HepG2 (cell line): ENCODE results near the gene TMEM116. TPM values are rescaled to one million over a fixed set of nuclear protein-coding genes. Genes with fewer than 3 reads are reported as not detected.

ENCODE experiments used
- ADNP ChIP-seq: sonication (generic); formaldehyde crosslinking; IDR thresholded peaks from 2 replicates; pipeline ENCODE4 v1.4.0; 2020; ENCODE audit warnings: missing genetic modification reagents
- HNF1A ChIP-seq, 2 experiments: sonication (generic) in 1 of 2; formaldehyde crosslinking in 1 of 2; IDR thresholded peaks; 2 replicates each; pipeline versions ENCODE4 v1.4.0 to v1.6.1; 2016 to 2020; ENCODE audit warnings: borderline replicate concordance in 1 of 2, low read depth in 1 of 2, mild to moderate bottlenecking in 1 of 2, missing genetic modification reagents in 1 of 2
- SNAPC5 ChIP-seq: sonication (generic); formaldehyde crosslinking; IDR thresholded peaks from 2 replicates; pipeline ENCODE4 v1.8.1; 2023; ENCODE audit warnings: mild to moderate bottlenecking, missing genetic modification reagents, borderline replicate concordance
- ZFP90 ChIP-seq: sonication (generic); formaldehyde crosslinking; IDR thresholded peaks from 2 replicates; pipeline ENCODE4 v1.8.0; 2022; ENCODE audit warnings: missing genetic modification reagents, mild to moderate bottlenecking, inconsistent platforms, borderline replicate concordance
- ZNF496 ChIP-seq: sonication (generic); formaldehyde crosslinking; IDR thresholded peaks from 2 replicates; pipeline ENCODE4 v1.8.1; 2023; ENCODE audit warnings: mild to moderate bottlenecking, moderate library complexity, missing genetic modification reagents; ENCODE audit not compliant: insufficient replicate concordance
- ZNF83 ChIP-seq: sonication (generic); formaldehyde crosslinking; IDR thresholded peaks from 2 replicates; pipeline ENCODE4 v1.4.0; 2020; ENCODE audit warnings: missing genetic modification reagents, mild to moderate bottlenecking, borderline replicate concordance
- ZNF850 ChIP-seq: sonication (generic); formaldehyde crosslinking; conservative IDR thresholded peaks from 2 replicates; pipeline ENCODE4 v1.9.0; 2021; ENCODE audit warnings: mild to moderate bottlenecking, missing genetic modification reagents
- polyA plus RNA-seq, 8 experiments: library from polyadenylated mRNA; depleted of rRNA in 3 of 8; stranded (reverse) in 7 of 8; unstranded in 1 of 8; fragments of >200 nt; fragmentation: Illumina TruSeq in 4 of 8; extraction: Trizol in 4 of 8; gene quantifications; 2 replicates each; pipeline versions ENCODE4 v1.2.1 to v1.2.3, GENCODE V29; 2011 to 2016; ENCODE audit warnings: low read depth in 4 of 8, missing spikeins in 1 of 8, mixed read lengths in 1 of 8; ENCODE audit not compliant: insufficient read depth in 1 of 8
- total RNA-seq, 5 experiments: library from RNA; depleted of rRNA; stranded (reverse); fragments of >200 nt; fragmentation: Illumina TruSeq; extraction: Trizol; gene quantifications; 2 replicates each; pipeline ENCODE4 v1.2.3, GENCODE V29; 2016; ENCODE audit warnings: low read depth in 1 of 5
- TF ChIP-seq, protein P1 (sequence below): IDR thresholded peaks from 2 replicates; pipeline ENCODE4 v1.6.1; 2018; ENCODE audit warnings: missing genetic modification reagents, mild to moderate bottlenecking, missing compliant biosample characterization
- TF ChIP-seq, protein P2 (sequence below): sonication (generic); formaldehyde crosslinking; conservative IDR thresholded peaks from 2 replicates; pipeline ENCODE4 v1.8.0; 2022; ENCODE audit warnings: low read depth, missing genetic modification reagents
- TF ChIP-seq, protein P3 (sequence below): sonication (generic); formaldehyde crosslinking; IDR thresholded peaks from 2 replicates; pipeline ENCODE4 v1.4.0; 2020; ENCODE audit warnings: mild to moderate bottlenecking, missing genetic modification reagents

Gene TMEM116
- total and polyA plus RNA-seq, 2 of the 13 experiments (the other 11 are each of a cell fraction or from before 2014, with no cell fraction given), result 14.0 to 17.8 TPM

DNA sequence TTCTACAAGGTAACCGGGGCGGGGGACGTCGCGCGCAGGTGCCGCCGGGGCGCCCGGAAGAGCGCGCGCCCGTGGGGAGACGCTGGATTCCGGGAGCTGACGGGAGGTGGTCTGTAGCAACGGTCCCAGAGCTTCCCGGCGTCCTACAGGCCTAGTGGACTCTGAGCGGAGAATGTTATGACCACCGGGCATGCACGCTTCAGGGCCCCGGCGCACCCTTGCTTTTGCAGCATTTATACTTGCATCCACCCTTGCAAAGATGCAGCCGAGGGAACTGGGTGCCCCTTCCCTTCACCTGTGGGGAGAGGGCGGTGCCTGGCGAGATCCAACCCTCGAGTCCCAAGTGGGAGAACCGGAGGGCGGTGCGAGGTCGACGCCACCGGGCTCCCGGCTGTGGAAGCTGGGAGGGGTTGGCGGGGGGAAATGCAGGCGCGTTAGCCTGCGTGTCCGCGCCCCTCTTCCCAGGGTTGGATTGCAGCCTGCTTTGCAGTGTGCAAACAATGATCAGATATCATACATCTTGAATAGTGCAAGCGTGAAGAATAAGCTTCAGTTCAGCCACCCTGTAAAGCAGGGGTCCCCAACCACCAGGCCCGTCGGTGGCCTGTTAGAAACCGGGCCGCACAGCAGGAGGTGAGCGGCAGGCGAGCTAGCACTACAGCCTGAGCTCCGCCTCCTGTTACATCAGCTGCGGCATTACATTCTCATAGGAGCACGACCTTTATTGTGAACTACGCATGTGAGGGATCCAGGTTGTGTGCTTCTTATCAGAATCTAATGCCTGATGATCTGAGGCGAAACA is 837 bp upstream of the TMEM116 start (continued):
- TF ChIP-seq SNAPC5 (CRISPR knock-in tag) (no peak), HNF1A (IDR thresholded peaks at IDR 0.05; ENCODE audit: low read depth) (no peak), HNF1A (CRISPR knock-in tag; IDR thresholded peaks at IDR 0.05; ENCODE audit: borderline replicate concordance) (peak; percentile 27; the same call in 1 of the 2 replicates), ZNF850 (CRISPR knock-in tag) (0 out of 2 replicates have a peak, but pooled peaks have one; percentile 56), ADNP (no peak), ZNF496 (CRISPR knock-in tag) (no peak), ZNF83 (CRISPR knock-in tag) (no peak), ZFP90 (CRISPR knock-in tag) (no peak)
- TF ChIP-seq, protein P1, sequence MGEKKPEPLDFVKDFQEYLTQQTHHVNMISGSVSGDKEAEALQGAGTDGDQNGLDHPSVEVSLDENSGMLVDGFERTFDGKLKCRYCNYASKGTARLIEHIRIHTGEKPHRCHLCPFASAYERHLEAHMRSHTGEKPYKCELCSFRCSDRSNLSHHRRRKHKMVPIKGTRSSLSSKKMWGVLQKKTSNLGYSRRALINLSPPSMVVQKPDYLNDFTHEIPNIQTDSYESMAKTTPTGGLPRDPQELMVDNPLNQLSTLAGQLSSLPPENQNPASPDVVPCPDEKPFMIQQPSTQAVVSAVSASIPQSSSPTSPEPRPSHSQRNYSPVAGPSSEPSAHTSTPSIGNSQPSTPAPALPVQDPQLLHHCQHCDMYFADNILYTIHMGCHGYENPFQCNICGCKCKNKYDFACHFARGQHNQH (CRISPR knock-in tag), result no peak; the same call in 1 of the 2 replicates
- TF ChIP-seq, protein P2, sequence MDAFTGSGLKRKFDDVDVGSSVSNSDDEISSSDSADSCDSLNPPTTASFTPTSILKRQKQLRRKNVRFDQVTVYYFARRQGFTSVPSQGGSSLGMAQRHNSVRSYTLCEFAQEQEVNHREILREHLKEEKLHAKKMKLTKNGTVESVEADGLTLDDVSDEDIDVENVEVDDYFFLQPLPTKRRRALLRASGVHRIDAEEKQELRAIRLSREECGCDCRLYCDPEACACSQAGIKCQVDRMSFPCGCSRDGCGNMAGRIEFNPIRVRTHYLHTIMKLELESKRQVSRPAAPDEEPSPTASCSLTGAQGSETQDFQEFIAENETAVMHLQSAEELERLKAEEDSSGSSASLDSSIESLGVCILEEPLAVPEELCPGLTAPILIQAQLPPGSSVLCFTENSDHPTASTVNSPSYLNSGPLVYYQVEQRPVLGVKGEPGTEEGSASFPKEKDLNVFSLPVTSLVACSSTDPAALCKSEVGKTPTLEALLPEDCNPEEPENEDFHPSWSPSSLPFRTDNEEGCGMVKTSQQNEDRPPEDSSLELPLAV, result peak; percentile 27; the same call in 1 of the 2 replicates
- TF ChIP-seq, protein P3, sequence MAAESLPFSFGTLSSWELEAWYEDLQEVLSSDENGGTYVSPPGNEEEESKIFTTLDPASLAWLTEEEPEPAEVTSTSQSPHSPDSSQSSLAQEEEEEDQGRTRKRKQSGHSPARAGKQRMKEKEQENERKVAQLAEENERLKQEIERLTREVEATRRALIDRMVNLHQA (CRISPR knock-in tag), result no peak
